ENCODE results near the gene ITGAE.

DNA sequence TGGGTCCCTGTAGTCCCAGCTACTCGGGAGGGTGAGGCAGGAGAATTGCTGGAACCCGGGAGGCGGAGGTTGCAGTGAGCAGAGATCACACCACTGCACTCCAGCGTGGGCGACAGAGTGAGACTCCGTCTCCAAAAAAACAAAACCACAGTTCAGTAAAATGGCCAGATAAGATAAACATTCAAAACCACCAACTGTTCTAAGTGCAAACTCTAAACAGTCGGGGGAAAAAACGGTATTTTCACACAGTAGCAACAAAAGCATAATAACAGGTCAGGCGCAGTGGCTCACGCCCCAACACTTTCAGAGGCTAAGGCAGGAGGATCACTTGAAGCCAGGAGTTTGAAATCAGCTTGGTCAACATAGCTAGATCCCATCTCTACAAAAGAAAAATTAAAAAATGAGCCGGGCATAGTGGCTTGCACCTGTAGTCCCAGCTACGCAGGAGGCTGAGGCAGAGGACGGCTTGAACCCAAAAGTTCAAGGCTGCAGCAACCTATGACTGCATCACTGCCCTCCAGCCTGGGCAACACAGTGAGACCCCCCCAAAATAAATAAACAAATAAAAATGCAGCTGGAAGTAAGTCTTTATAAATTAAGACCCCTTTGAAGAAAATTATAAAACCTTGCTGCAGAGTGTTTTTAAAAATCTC is 88.1 kb downstream of the ITGAE start:
- TF ChIP-seq, protein P1, sequence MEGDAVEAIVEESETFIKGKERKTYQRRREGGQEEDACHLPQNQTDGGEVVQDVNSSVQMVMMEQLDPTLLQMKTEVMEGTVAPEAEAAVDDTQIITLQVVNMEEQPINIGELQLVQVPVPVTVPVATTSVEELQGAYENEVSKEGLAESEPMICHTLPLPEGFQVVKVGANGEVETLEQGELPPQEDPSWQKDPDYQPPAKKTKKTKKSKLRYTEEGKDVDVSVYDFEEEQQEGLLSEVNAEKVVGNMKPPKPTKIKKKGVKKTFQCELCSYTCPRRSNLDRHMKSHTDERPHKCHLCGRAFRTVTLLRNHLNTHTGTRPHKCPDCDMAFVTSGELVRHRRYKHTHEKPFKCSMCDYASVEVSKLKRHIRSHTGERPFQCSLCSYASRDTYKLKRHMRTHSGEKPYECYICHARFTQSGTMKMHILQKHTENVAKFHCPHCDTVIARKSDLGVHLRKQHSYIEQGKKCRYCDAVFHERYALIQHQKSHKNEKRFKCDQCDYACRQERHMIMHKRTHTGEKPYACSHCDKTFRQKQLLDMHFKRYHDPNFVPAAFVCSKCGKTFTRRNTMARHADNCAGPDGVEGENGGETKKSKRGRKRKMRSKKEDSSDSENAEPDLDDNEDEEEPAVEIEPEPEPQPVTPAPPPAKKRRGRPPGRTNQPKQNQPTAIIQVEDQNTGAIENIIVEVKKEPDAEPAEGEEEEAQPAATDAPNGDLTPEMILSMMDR (conservative IDR thresholded peaks at IDR 0.05; ENCODE audit: low read length), result no peak
- TF ChIP-seq EZH2phosphoT487 (IDR thresholded peaks at IDR 0.05; ENCODE audit: borderline replicate concordance), result no peak

Data from Loucy (cell line).